Mesenchymal stem cell (in vitro differentiated cells and primary cell): ENCODE data around the gene TNFSF8.

Experiments
- DNase-seq: peaks from one replicate; pipeline ENCODE4 v3.0.0-alpha.2; 2013
- H2AFZ ChIP-seq: one replicate; pipeline ENCODE4 v1.6.1; 2013; ENCODE audit warnings: low read depth, mild to moderate bottlenecking, control low read depth, inconsistent platforms, low read length, moderate library complexity
- H2AK5ac ChIP-seq: 2 replicates; pipeline ENCODE4 v1.6.1; 2013; ENCODE audit warnings: low read length, moderate library complexity, mild to moderate bottlenecking, inconsistent platforms; ENCODE audit not compliant: severe bottlenecking
- H2BK120ac ChIP-seq: one replicate; pipeline ENCODE4 v1.6.1; 2013; ENCODE audit warnings: low read depth, mild to moderate bottlenecking, inconsistent platforms, low read length, moderate library complexity
- H2BK12ac ChIP-seq, 2 experiments: one replicate each; pipeline ENCODE4 v1.6.1; 2013; ENCODE audit warnings: inconsistent platforms in 2 of 2, low read length in 2 of 2, mild to moderate bottlenecking in 2 of 2, moderate library complexity in 2 of 2, control low read depth in 1 of 2
- H2BK15ac ChIP-seq: one replicate; pipeline ENCODE4 v1.6.1; 2013; ENCODE audit warnings: mild to moderate bottlenecking, low read depth, inconsistent platforms; ENCODE audit not compliant: poor library complexity, severe bottlenecking
- H2BK5ac ChIP-seq: 2 replicates; pipeline ENCODE4 v1.6.1; 2013; ENCODE audit warnings: low read depth, mild to moderate bottlenecking, low read length, control low read depth, inconsistent platforms; ENCODE audit not compliant: poor library complexity, severe bottlenecking
- H3K14ac ChIP-seq, 2 experiments: one replicate each; pipeline ENCODE4 v1.6.1; 2013; ENCODE audit warnings: inconsistent platforms in 2 of 2, low read length in 2 of 2, control low read depth in 1 of 2, mild to moderate bottlenecking in 1 of 2, moderate library complexity in 1 of 2
- H3K18ac ChIP-seq, 2 experiments: one replicate each; pipeline ENCODE4 v1.6.1; 2013; ENCODE audit warnings: inconsistent platforms in 2 of 2, low read length in 2 of 2, control low read depth in 1 of 2, low read depth in 1 of 2, mild to moderate bottlenecking in 1 of 2
- H3K23ac ChIP-seq, 2 experiments: one replicate each; pipeline ENCODE4 v1.6.1; 2013; ENCODE audit warnings: inconsistent platforms in 2 of 2, low read length in 2 of 2, mild to moderate bottlenecking in 2 of 2, moderate library complexity in 2 of 2, control low read depth in 1 of 2
- H3K27ac ChIP-seq: 2 replicates; pipeline ENCODE4 v1.5.1; 2013; ENCODE audit warnings: mild to moderate bottlenecking, moderate library complexity, low read length, control low read depth, inconsistent platforms; ENCODE audit not compliant: poor library complexity, severe bottlenecking
- H3K27me3 ChIP-seq, 2 experiments: 2 replicates each; pipeline versions ENCODE4 v1.6.1 to v1.7.0; 2013; ENCODE audit warnings: low read length in 2 of 2, mild to moderate bottlenecking in 2 of 2, moderate library complexity in 2 of 2, control low read depth in 1 of 2, inconsistent platforms in 1 of 2; ENCODE audit not compliant: control insufficient read depth in 1 of 2, insufficient read depth in 1 of 2
- H3K36me3 ChIP-seq, 2 experiments: 2 replicates each; pipeline versions ENCODE4 v1.6.1 to v1.7.0; 2013; ENCODE audit warnings: low read length in 2 of 2, control low read depth in 1 of 2, inconsistent platforms in 1 of 2, low read depth in 1 of 2, mild to moderate bottlenecking in 1 of 2; ENCODE audit not compliant: insufficient read depth in 2 of 2, control insufficient read depth in 1 of 2
- H3K4ac ChIP-seq, 2 experiments: one replicate each; pipeline ENCODE4 v1.6.1; 2013; ENCODE audit warnings: inconsistent platforms in 2 of 2, low read length in 2 of 2, mild to moderate bottlenecking in 2 of 2, moderate library complexity in 2 of 2, control low read depth in 1 of 2, low read depth in 1 of 2
- H3K4me1 ChIP-seq: 2 replicates; pipeline ENCODE4 v1.6.1; 2013; ENCODE audit warnings: low read depth, low read length, control low read depth; ENCODE audit not compliant: control insufficient read depth, insufficient read depth
- H3K4me2 ChIP-seq: 2 replicates; pipeline ENCODE4 v1.6.1; 2013; ENCODE audit warnings: low read length, mild to moderate bottlenecking, inconsistent platforms; ENCODE audit not compliant: poor library complexity, severe bottlenecking
- H3K4me3 ChIP-seq, 2 experiments: 2 replicates each; pipeline versions ENCODE4 v1.5.1 to v1.7.0; 2013; ENCODE audit warnings: low read length in 2 of 2, mild to moderate bottlenecking in 2 of 2, control low read depth in 1 of 2, low read depth in 1 of 2; ENCODE audit not compliant: insufficient read depth in 1 of 2
- H3K79me1 ChIP-seq: replicated peaks from 2 replicates; pipeline ENCODE4 v1.6.1; 2013; ENCODE audit warnings: mild to moderate bottlenecking, control low read depth, low read length, inconsistent platforms; ENCODE audit not compliant: poor library complexity, severe bottlenecking
- H3K9ac ChIP-seq: 2 replicates; pipeline ENCODE4 v1.7.0; 2013; ENCODE audit warnings: mild to moderate bottlenecking, low read length, moderate library complexity
- H3K9me3 ChIP-seq: 2 replicates; pipeline ENCODE4 v1.7.0; 2013; ENCODE audit warnings: mild to moderate bottlenecking, low read length; ENCODE audit not compliant: control insufficient read depth
- H4K8ac ChIP-seq: one replicate; pipeline ENCODE4 v1.6.1; 2013; ENCODE audit warnings: inconsistent platforms, mild to moderate bottlenecking, low read length, moderate library complexity
- H4K91ac ChIP-seq: one replicate; pipeline ENCODE4 v1.6.1; 2013; ENCODE audit warnings: mild to moderate bottlenecking, low read length, inconsistent platforms
- WGBS: methylation state at CpG from one replicate; pipeline ENCODE4 v1.1.7; 2013; ENCODE audit warnings: mixed read lengths; 5-methylcytosine and 5-hydroxymethylcytosine counted together

The TNFSF8 gene

GRCh38 chr9:114854736-114855355, 75.5 kb downstream of the TNFSF8 start:
- H3K4ac ChIP-seq, result no peak overlapping the region
- peak overlapping the region; percentile 86 for H3K9ac ChIP-seq
- DNase-seq, result no peak
- H3K23ac ChIP-seq, result no peak overlapping the region
- no peak overlapping the region for H3K14ac ChIP-seq
- no peaks in the 10 kb centered on the region for H3K36me3 ChIP-seq
- H3K79me1 ChIP-seq, result no peaks in the 10 kb centered on the region
- H3K18ac ChIP-seq, result no peak overlapping the region
- H4K8ac ChIP-seq, result no peak overlapping the region
- WGBS, result 92% methylated on average over 6 of the region's 7 CpGs
- peak overlapping the region in 1 of 2 experiments; percentile 13 for H3K4me3 ChIP-seq
- H2BK12ac ChIP-seq, result no peak overlapping the region
- H2AK5ac ChIP-seq, result no peak overlapping the region
- no peak overlapping the region for H4K91ac ChIP-seq
- H2BK15ac ChIP-seq, result no peak overlapping the region
- no peaks in the 10 kb centered on the region for H3K9me3 ChIP-seq
- H2BK120ac ChIP-seq, result no peak overlapping the region
- no peak overlapping the region for H3K27ac ChIP-seq
- no peaks in the 10 kb centered on the region for H3K27me3 ChIP-seq
- no peak overlapping the region for H2BK5ac ChIP-seq
- no peak overlapping the region for H3K4me2 ChIP-seq
- H3K4me1 ChIP-seq, result no peaks in the 10 kb centered on the region
- H2AFZ ChIP-seq, result no peak overlapping the region

- Histone ChIP-seq H3K23ac (no peak overlapping the region), H3K9ac (no peak overlapping the region), H3K18ac (peak overlapping the region in 1 of 2 experiments; percentile 86), H3K4me3 (no peak overlapping the region), H3K4me2 (no peak overlapping the region), H4K8ac (no peak overlapping the region), H3K4me1 (no peaks in the 10 kb centered on the region), H2BK12ac (no peak overlapping the region), H3K9me3 (no peaks in the 10 kb centered on the region), H2BK15ac (no peak overlapping the region), H2AFZ (no peak overlapping the region), H4K91ac (peak overlapping the region; percentile 31), H3K27ac (no peak overlapping the region), H3K27me3 (no peaks in the 10 kb centered on the region), H3K36me3 (no peaks in the 10 kb centered on the region), H3K79me1 (no peaks in the 10 kb centered on the region), H2AK5ac (no peak overlapping the region), H3K4ac (no peak overlapping the region), H2BK5ac (no peak overlapping the region), H3K14ac (no peak overlapping the region), H2BK120ac (no peak overlapping the region)
- 85% methylated on average over 3 of the region's 3 CpGs for WGBS
- no peak for DNase-seq
Measured at GRCh38 chr9:114853071-114853855, 77.1 kb downstream of the TNFSF8 start.

GRCh38 chr9:114852050-114852594, 78.3 kb downstream of the TNFSF8 start:
- WGBS, result 81% methylated on average over 2 of the region's 4 CpGs

GRCh38 chr9:114851306-114851705, 79.1 kb downstream of the TNFSF8 start:
- H3K4ac ChIP-seq, result no peak overlapping the region
- no peaks in the 10 kb centered on the region for H3K27me3 ChIP-seq
- WGBS, result 86% methylated on average over 3 of the region's 3 CpGs
- H3K14ac ChIP-seq, result no peak overlapping the region
- no peak overlapping the region for H4K91ac ChIP-seq
- H3K23ac ChIP-seq, result no peak overlapping the region
- H3K79me1 ChIP-seq, result no peaks in the 10 kb centered on the region
- H3K4me3 ChIP-seq, result no peak overlapping the region
- no peaks in the 10 kb centered on the region for H3K36me3 ChIP-seq
- no peak overlapping the region for H2BK5ac ChIP-seq
- H4K8ac ChIP-seq, result no peak overlapping the region
- H3K4me2 ChIP-seq, result no peak overlapping the region
- H2BK15ac ChIP-seq, result no peak overlapping the region
- no peaks in the 10 kb centered on the region for H3K4me1 ChIP-seq
- no peak overlapping the region for H3K27ac ChIP-seq
- H2AFZ ChIP-seq, result no peak overlapping the region
- H2AK5ac ChIP-seq, result no peak overlapping the region
- H2BK120ac ChIP-seq, result no peak overlapping the region
- no peak overlapping the region for H3K18ac ChIP-seq
- H3K9me3 ChIP-seq, result no peaks in the 10 kb centered on the region
- H3K9ac ChIP-seq, result no peak overlapping the region
- no peak for DNase-seq
- H2BK12ac ChIP-seq, result peak overlapping the region; percentile 15 to 40

More at GRCh38 chr9:114852050-114852594, 78.3 kb downstream of the TNFSF8 start:
- no peak overlapping the region for H3K27ac ChIP-seq
- H3K14ac ChIP-seq, result no peak overlapping the region
- no peaks in the 10 kb centered on the region for H3K79me1 ChIP-seq
- no peak overlapping the region for H2BK5ac ChIP-seq
- H3K9me3 ChIP-seq, result no peaks in the 10 kb centered on the region
- H3K4ac ChIP-seq, result no peak overlapping the region
- H3K4me1 ChIP-seq, result no peaks in the 10 kb centered on the region
- no peak overlapping the region for H3K4me3 ChIP-seq
- no peaks in the 10 kb centered on the region for H3K27me3 ChIP-seq
- H2AK5ac ChIP-seq, result no peak overlapping the region
- no peak overlapping the region for H2BK15ac ChIP-seq
- H3K9ac ChIP-seq, result no peak overlapping the region
- H4K91ac ChIP-seq, result no peak overlapping the region
- no peak overlapping the region for H3K4me2 ChIP-seq
- no peak overlapping the region for H2BK12ac ChIP-seq
- no peak overlapping the region for H2BK120ac ChIP-seq
- H2AFZ ChIP-seq, result no peak overlapping the region
- no peak overlapping the region for H3K18ac ChIP-seq
- H4K8ac ChIP-seq, result no peak overlapping the region
- no peaks in the 10 kb centered on the region for H3K36me3 ChIP-seq
- no peak overlapping the region for H3K23ac ChIP-seq
- peak; percentile 22 for DNase-seq
